SK-N-MC (cell line): ENCODE measurements around the gene PACRG.

Experiments used
- EZH2 ChIP-seq: fragments of 200-600 bp; sonication (generic); IDR thresholded peaks from one replicate; pipeline ENCODE4 v1.6.1; 2017; ENCODE audit warnings: antibody characterized with exemption
- FOXP2 ChIP-seq: optimal IDR thresholded peaks from 2 replicates; pipeline ENCODE3; 2011; ENCODE audit warnings: mild to moderate bottlenecking, moderate library complexity; ENCODE audit not compliant: insufficient read depth; ENCODE audit errors: extremely low read length, control extremely low read depth
- POLR2AphosphoS5 ChIP-seq: IDR thresholded peaks from 2 replicates; pipeline ENCODE4 v1.6.1; 2012; ENCODE audit warnings: mild to moderate bottlenecking, low read depth, low read length, borderline replicate concordance

GRCh38 chr6:163288066-163288465, 560.3 kb downstream of the PACRG start:
- TF ChIP-seq POLR2AphosphoS5 (no peak), EZH2 (no peak), FOXP2 (no peak)
